ENCODE results near the gene FIS1.

- TF ChIP-seq CTCF (IDR thresholded peaks at IDR 0.05) (no peak), POLR2A (IDR thresholded peaks at IDR 0.05) (no peak)
Observed at GRCh38 chr7:101273206-101273605, 28.3 kb upstream of the FIS1 start.
